Nucleus accumbens (tissue), 56 donors: Measurements from ENCODE around the gene LRCOL1.

Experiments used
- DNase-seq, 56 donors: peaks; one replicate each; lab custom pipeline; 2025; lab: John Stamatoyannopoulos, UW

The LRCOL1 gene

GRCh38 chr12:132620899-132621656, 10.7 kb upstream of the LRCOL1 start:
- no peak for DNase-seq

- DNase-seq: no peak
Measured at GRCh38 chr12:132620113-132620898, 9.9 kb upstream of the LRCOL1 start.

GRCh38 chr12:132619386-132620112, 9.2 kb upstream of the LRCOL1 start:
- DNase-seq: peak in 1 of 56 donors; percentile 27

- DNase-seq: no peak
Measured at GRCh38 chr12:132619071-132619385, 8.6 kb upstream of the LRCOL1 start.

- no peak for DNase-seq
Measured at GRCh38 chr12:132618683-132619043, 8.3 kb upstream of the LRCOL1 start, which contains the start of gene P2RX2. P2RX2 (plus strand) TSS chr12:132618776; CDS start chr12:132618817, 41 bp downstream.

GRCh38 chr12:132617822-132618682, 7.7 kb upstream of the LRCOL1 start:
- no peak for DNase-seq

GRCh38 chr12:132617135-132617701, 6.8 kb upstream of the LRCOL1 start:
- no peak for DNase-seq

GRCh38 chr12:132615579-132616038, 5.2 kb upstream of the LRCOL1 start:
- DNase-seq: no peak

- peak in 51 of 56 donors; percentile 14 to 90 (median 59) for DNase-seq
Measured at GRCh38 chr12:132614861-132615578, 4.6 kb upstream of the LRCOL1 start.

GRCh38 chr12:132614029-132614428, 3.6 kb upstream of the LRCOL1 start:
- no peak for DNase-seq

GRCh38 chr12:132611620-132612019, 1.2 kb upstream of the LRCOL1 start:
- DNase-seq: no peak

- DNase-seq: no peak
Measured at GRCh38 chr12:132610866-132611602, 652 bp upstream of the LRCOL1 start.

- no peak for DNase-seq
Measured at GRCh38 chr12:132608231-132609171, 1.9 kb downstream of the LRCOL1 start.

- DNase-seq: no peak
Measured at GRCh38 chr12:132606927-132607326, 3.5 kb downstream of the LRCOL1 start.

- DNase-seq: peak in 1 of 56 donors; percentile 14
Measured at GRCh38 chr12:132606466-132606865, 3.9 kb downstream of the LRCOL1 start.

GRCh38 chr12:132605892-132606291, 4.5 kb downstream of the LRCOL1 start:
- DNase-seq: no peak
